SK-N-SH treated with all-trans-retinoic acid at 6 μM for 48 hours (cell line): ENCODE results near the gene PLEKHF1.

Experiments used
- ARNTL ChIP-seq: fragments of 450-650 bp; formaldehyde crosslinking; IDR thresholded peaks from 2 replicates; pipeline ENCODE4 v1.5.0; 2020; ENCODE audit warnings: low read depth, mild to moderate bottlenecking, moderate library complexity, borderline replicate concordance
- ESRRG ChIP-seq: fragments of 250-450 bp; sonication (Bioruptor Pico); IDR thresholded peaks from 2 replicates; pipeline ENCODE4 v1.6.1; 2021; ENCODE audit warnings: mild to moderate bottlenecking
- GLIS3 ChIP-seq: fragments of 250-450 bp; sonication (Bioruptor Pico); IDR thresholded peaks from 2 replicates; pipeline ENCODE4 v1.5.0; 2020; ENCODE audit warnings: mild to moderate bottlenecking, moderate library complexity
- OSR1 ChIP-seq: fragments of 250-450 bp; sonication (Bioruptor Pico); IDR thresholded peaks from 2 replicates; pipeline ENCODE4 v1.8.0; 2022; ENCODE audit warnings: moderate library complexity, mild to moderate bottlenecking, inconsistent platforms
- PPARA ChIP-seq: fragments of 250-450 bp; sonication (Bioruptor Pico); IDR thresholded peaks from 2 replicates; pipeline ENCODE4 v1.5.0; 2020; ENCODE audit warnings: mild to moderate bottlenecking, borderline replicate concordance
- RARB ChIP-seq: fragments of 250-450 bp; sonication (Bioruptor Pico); IDR thresholded peaks from 2 replicates; pipeline ENCODE4 v1.8.0; 2021; ENCODE audit warnings: mild to moderate bottlenecking, moderate library complexity
- ZC3H10 ChIP-seq: fragments of 250-450 bp; sonication (Bioruptor Pico); IDR thresholded peaks from 2 replicates; pipeline ENCODE4 v1.5.1; 2021; ENCODE audit warnings: mild to moderate bottlenecking, moderate library complexity
- ZFP3 ChIP-seq: fragments of 250-450 bp; sonication (Bioruptor Pico); IDR thresholded peaks from 2 replicates; pipeline ENCODE4 v1.5.0; 2020; ENCODE audit warnings: mild to moderate bottlenecking, moderate library complexity
- ZFP30 ChIP-seq: fragments of 450-650 bp; formaldehyde crosslinking; IDR thresholded peaks from 2 replicates; pipeline ENCODE4 v1.5.0; 2022; ENCODE audit warnings: mild to moderate bottlenecking, moderate library complexity
- ZNF70 ChIP-seq: fragments of 450-650 bp; formaldehyde crosslinking; IDR thresholded peaks from 2 replicates; pipeline ENCODE4 v1.5.0; 2020; ENCODE audit warnings: mild to moderate bottlenecking, moderate library complexity
- TF ChIP-seq, protein P1 (sequence below): fragments of 250-450 bp; sonication (Bioruptor Pico); IDR thresholded peaks from 2 replicates; pipeline ENCODE4 v1.8.0; 2020; ENCODE audit warnings: mild to moderate bottlenecking, moderate library complexity, borderline replicate concordance
- TF ChIP-seq, protein P2 (sequence below): fragments of 250-450 bp; sonication (Bioruptor Pico); IDR thresholded peaks from 2 replicates; pipeline ENCODE4 v1.5.1; 2021; ENCODE audit warnings: mild to moderate bottlenecking, moderate library complexity

DNA sequence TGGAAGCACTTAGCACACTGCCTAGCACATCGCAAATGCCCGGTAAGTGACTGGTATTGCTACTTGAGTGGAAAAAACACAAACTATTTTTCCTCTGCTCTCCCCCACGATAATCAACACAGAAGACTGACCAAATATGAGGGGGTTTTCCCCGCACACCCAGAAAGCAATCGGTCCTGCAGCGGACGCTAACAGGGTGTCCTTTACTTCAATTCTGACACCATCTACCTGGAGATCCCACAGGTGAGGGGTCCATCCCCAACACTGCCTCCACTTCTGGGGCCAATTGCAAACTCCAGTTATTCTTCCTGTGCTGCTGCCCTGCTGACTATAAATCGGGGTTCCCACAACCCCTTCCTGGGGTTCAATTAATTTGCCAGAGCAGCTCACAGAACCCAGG, 26.2 kb upstream of the PLEKHF1 start:
- TF ChIP-seq ZNF70 = no peak
- TF ChIP-seq ZC3H10 = no peak
- no peak for TF ChIP-seq OSR1 (CRISPR knock-in tag)
- TF ChIP-seq ZFP3 (CRISPR knock-in tag) = no peak
- TF ChIP-seq, protein P1, sequence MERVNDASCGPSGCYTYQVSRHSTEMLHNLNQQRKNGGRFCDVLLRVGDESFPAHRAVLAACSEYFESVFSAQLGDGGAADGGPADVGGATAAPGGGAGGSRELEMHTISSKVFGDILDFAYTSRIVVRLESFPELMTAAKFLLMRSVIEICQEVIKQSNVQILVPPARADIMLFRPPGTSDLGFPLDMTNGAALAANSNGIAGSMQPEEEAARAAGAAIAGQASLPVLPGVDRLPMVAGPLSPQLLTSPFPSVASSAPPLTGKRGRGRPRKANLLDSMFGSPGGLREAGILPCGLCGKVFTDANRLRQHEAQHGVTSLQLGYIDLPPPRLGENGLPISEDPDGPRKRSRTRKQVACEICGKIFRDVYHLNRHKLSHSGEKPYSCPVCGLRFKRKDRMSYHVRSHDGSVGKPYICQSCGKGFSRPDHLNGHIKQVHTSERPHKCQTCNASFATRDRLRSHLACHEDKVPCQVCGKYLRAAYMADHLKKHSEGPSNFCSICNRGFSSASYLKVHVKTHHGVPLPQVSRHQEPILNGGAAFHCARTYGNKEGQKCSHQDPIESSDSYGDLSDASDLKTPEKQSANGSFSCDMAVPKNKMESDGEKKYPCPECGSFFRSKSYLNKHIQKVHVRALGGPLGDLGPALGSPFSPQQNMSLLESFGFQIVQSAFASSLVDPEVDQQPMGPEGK (CRISPR knock-in tag) = no peak
- no peak for TF ChIP-seq PPARA (CRISPR knock-in tag)
- TF ChIP-seq, protein P2, sequence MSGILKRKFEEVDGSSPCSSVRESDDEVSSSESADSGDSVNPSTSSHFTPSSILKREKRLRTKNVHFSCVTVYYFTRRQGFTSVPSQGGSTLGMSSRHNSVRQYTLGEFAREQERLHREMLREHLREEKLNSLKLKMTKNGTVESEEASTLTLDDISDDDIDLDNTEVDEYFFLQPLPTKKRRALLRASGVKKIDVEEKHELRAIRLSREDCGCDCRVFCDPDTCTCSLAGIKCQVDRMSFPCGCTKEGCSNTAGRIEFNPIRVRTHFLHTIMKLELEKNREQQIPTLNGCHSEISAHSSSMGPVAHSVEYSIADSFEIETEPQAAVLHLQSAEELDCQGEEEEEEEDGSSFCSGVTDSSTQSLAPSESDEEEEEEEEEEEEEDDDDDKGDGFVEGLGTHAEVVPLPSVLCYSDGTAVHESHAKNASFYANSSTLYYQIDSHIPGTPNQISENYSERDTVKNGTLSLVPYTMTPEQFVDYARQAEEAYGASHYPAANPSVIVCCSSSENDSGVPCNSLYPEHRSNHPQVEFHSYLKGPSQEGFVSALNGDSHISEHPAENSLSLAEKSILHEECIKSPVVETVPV = no peak
- no peak for TF ChIP-seq ARNTL (CRISPR knock-in tag)
- TF ChIP-seq GLIS3 = no peak
- TF ChIP-seq ZFP30 (CRISPR knock-in tag) = no peak
- TF ChIP-seq RARB = no peak
- TF ChIP-seq ESRRG (CRISPR knock-in tag) = no peak
